ENCODE data around the gene GARIN5B.

DNA sequence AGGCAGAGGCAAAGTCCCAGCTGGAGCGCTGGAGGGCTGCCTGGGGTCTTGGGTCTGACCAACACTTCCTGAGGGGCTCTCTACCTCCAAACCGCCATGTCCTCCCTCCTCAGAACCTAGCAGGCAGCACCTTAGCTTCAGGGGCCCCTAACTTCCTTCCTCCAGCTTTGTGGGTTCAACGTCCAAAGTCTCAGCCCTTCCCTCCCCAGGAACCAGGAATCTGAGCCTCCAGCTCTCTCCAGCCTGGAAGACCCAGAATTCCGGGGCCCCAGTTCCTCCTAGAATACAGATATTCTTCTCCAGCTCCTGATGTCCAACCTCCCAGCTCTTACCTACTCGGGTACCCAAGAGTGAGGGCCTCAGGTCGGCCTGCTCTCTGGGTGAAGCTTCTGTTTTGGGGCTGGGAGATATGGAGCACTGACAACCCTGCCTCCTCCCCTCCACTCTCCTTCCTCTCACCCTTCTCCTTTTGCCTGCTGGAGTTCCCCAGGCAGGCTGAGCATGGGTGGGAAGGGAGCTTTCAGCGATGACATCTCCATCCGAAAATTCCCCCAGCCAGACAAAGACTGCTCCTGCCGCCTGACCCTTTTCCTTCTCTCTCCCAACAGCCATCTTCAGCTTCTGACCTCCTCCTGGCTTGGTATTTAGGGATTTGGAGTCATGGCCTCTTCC, 41.5 kb downstream of the GARIN5B start:
- TF ChIP-seq POLR2AphosphoS5 (IDR thresholded peaks at IDR 0.05; ENCODE audit: low read depth, low read length) = no peak
- TF ChIP-seq CTCF (IDR thresholded peaks at IDR 0.05) = no peak
- no peak for TF ChIP-seq CHD2 (IDR thresholded peaks at IDR 0.05; ENCODE audit: low read length, partially characterized antibody)
- no peak for TF ChIP-seq TAF1 (IDR thresholded peaks at IDR 0.05; ENCODE audit: borderline replicate concordance, low read depth, low read length)
